ENCODE data around the gene COL25A1. TPM values are rescaled to one million over a fixed set of nuclear protein-coding genes. Genes with fewer than 3 reads are reported as not detected.
"Not testable (repeated sequence)": the region's sequence is repeated elsewhere in the genome, so short reads cannot be mapped to it uniquely, and the experiment has no call there.

Gene COL25A1
- total RNA-seq, 1 donor from 2014 or later: not detected

GRCh38 chr4:108933925-108934324, 368.5 kb downstream of the COL25A1 start:
- H3K4me3 Mint-ChIP-seq (ENCODE audit: low read depth); H3K4me1 Mint-ChIP-seq (ENCODE audit: low read depth); H3K9me3 Mint-ChIP-seq; intact Hi-C loops (cut with micrococcal nuclease); H3K27ac Mint-ChIP-seq; H3K27me3 Mint-ChIP-seq (ENCODE audit: low read depth); DNase-seq (ENCODE audit: low spot score); H3K36me3 Mint-ChIP-seq (ENCODE audit: low read depth): not testable (repeated sequence)

GRCh38 chr4:108933046-108933445, 369.4 kb downstream of the COL25A1 start:
- no peaks in the 10 kb centered on the region for H3K36me3 Mint-ChIP-seq (ENCODE audit: low read depth)
- no peak overlapping the region for H3K27ac Mint-ChIP-seq
- H3K4me3 Mint-ChIP-seq (ENCODE audit: low read depth): no peak overlapping the region
- no peaks in the 10 kb centered on the region for H3K4me1 Mint-ChIP-seq (ENCODE audit: low read depth)
- peaks cover 5% of the 10 kb centered on the region for H3K27me3 Mint-ChIP-seq (ENCODE audit: low read depth)
- DNase-seq (ENCODE audit: low spot score): no peak
- H3K9me3 Mint-ChIP-seq: no peaks in the 10 kb centered on the region
- intact Hi-C loops (cut with micrococcal nuclease): no loop called here

- DNase-seq (ENCODE audit: low spot score): no peak
- peaks cover 5% of the 10 kb centered on the region for H3K27me3 Mint-ChIP-seq (ENCODE audit: low read depth)
- no peaks in the 10 kb centered on the region for H3K36me3 Mint-ChIP-seq (ENCODE audit: low read depth)
- intact Hi-C loops (cut with micrococcal nuclease): no loop called here
- H3K4me1 Mint-ChIP-seq (ENCODE audit: low read depth): no peaks in the 10 kb centered on the region
- no peak overlapping the region for H3K4me3 Mint-ChIP-seq (ENCODE audit: low read depth)
- no peak overlapping the region for H3K27ac Mint-ChIP-seq
- H3K9me3 Mint-ChIP-seq: no peaks in the 10 kb centered on the region
These were observed 370.5 kb downstream of the COL25A1 start for GRCh38 chr4:108931926-108932325.

- intact Hi-C loops (cut with micrococcal nuclease): no loop called here
- no peak overlapping the region for H3K4me3 Mint-ChIP-seq (ENCODE audit: low read depth)
- H3K27ac Mint-ChIP-seq: no peak overlapping the region
- DNase-seq (ENCODE audit: low spot score): no peak
- H3K9me3 Mint-ChIP-seq: no peaks in the 10 kb centered on the region
- H3K36me3 Mint-ChIP-seq (ENCODE audit: low read depth): no peaks in the 10 kb centered on the region
- H3K27me3 Mint-ChIP-seq (ENCODE audit: low read depth): peaks cover 3% of the 10 kb centered on the region
- H3K4me1 Mint-ChIP-seq (ENCODE audit: low read depth): no peaks in the 10 kb centered on the region
These were observed 372.3 kb downstream of the COL25A1 start for GRCh38 chr4:108930186-108930585.

- no peaks in the 10 kb centered on the region for H3K4me1 Mint-ChIP-seq (ENCODE audit: low read depth)
- peaks cover 7% of the 10 kb centered on the region for H3K27me3 Mint-ChIP-seq (ENCODE audit: low read depth)
- intact Hi-C loops (cut with micrococcal nuclease): no loop called here
- H3K27ac Mint-ChIP-seq: no peak overlapping the region
- no peaks in the 10 kb centered on the region for H3K36me3 Mint-ChIP-seq (ENCODE audit: low read depth)
- H3K4me3 Mint-ChIP-seq (ENCODE audit: low read depth): no peak overlapping the region
- no peaks in the 10 kb centered on the region for H3K9me3 Mint-ChIP-seq
- no peak for DNase-seq (ENCODE audit: low spot score)
These were observed 375.7 kb downstream of the COL25A1 start for GRCh38 chr4:108926781-108927180.

GRCh38 chr4:108926061-108926460, 376.4 kb downstream of the COL25A1 start:
- Mint-ChIP-seq H3K27ac (no peak overlapping the region), H3K9me3 (no peaks in the 10 kb centered on the region), H3K36me3 (ENCODE audit: low read depth) (no peaks in the 10 kb centered on the region), H3K4me3 (ENCODE audit: low read depth) (no peak overlapping the region), H3K4me1 (ENCODE audit: low read depth) (no peaks in the 10 kb centered on the region), H3K27me3 (ENCODE audit: low read depth) (peaks cover 8% of the 10 kb centered on the region)
- intact Hi-C loops (cut with micrococcal nuclease): no loop called here
- DNase-seq (ENCODE audit: low spot score): no peak

GRCh38 chr4:108922191-108922590, 380.3 kb downstream of the COL25A1 start:
- intact Hi-C loops (cut with micrococcal nuclease): no loop called here
- Mint-ChIP-seq H3K4me1 (ENCODE audit: low read depth) (no peaks in the 10 kb centered on the region), H3K27ac (no peak overlapping the region), H3K4me3 (ENCODE audit: low read depth) (no peak overlapping the region), H3K36me3 (ENCODE audit: low read depth) (no peaks in the 10 kb centered on the region), H3K27me3 (ENCODE audit: low read depth) (peaks cover 16% of the 10 kb centered on the region), H3K9me3 (no peaks in the 10 kb centered on the region)
- DNase-seq (ENCODE audit: low spot score): no peak

- no peaks in the 10 kb centered on the region for H3K4me1 Mint-ChIP-seq (ENCODE audit: low read depth)
- DNase-seq (ENCODE audit: low spot score): no peak
- peaks cover 16% of the 10 kb centered on the region for H3K27me3 Mint-ChIP-seq (ENCODE audit: low read depth)
- no peak overlapping the region for H3K27ac Mint-ChIP-seq
- H3K36me3 Mint-ChIP-seq (ENCODE audit: low read depth): no peaks in the 10 kb centered on the region
- intact Hi-C loops (cut with micrococcal nuclease): no loop called here
- H3K9me3 Mint-ChIP-seq: no peaks in the 10 kb centered on the region
- H3K4me3 Mint-ChIP-seq (ENCODE audit: low read depth): no peak overlapping the region
These were observed 381.9 kb downstream of the COL25A1 start for GRCh38 chr4:108920395-108921087.

- H3K4me1 Mint-ChIP-seq (ENCODE audit: low read depth): no peaks in the 10 kb centered on the region
- H3K4me3 Mint-ChIP-seq (ENCODE audit: low read depth): no peak overlapping the region
- no peaks in the 10 kb centered on the region for H3K36me3 Mint-ChIP-seq (ENCODE audit: low read depth)
- H3K27ac Mint-ChIP-seq: no peak overlapping the region
- H3K9me3 Mint-ChIP-seq: no peaks in the 10 kb centered on the region
- peaks cover 13% of the 10 kb centered on the region for H3K27me3 Mint-ChIP-seq (ENCODE audit: low read depth)
- intact Hi-C loops (cut with micrococcal nuclease): no loop called here
- no peak for DNase-seq (ENCODE audit: low spot score)
These were observed 383.1 kb downstream of the COL25A1 start for GRCh38 chr4:108919226-108919893.

GRCh38 chr4:108917255-108917654, 385.2 kb downstream of the COL25A1 start:
- peaks cover 13% of the 10 kb centered on the region for H3K27me3 Mint-ChIP-seq (ENCODE audit: low read depth)
- no peaks in the 10 kb centered on the region for H3K4me1 Mint-ChIP-seq (ENCODE audit: low read depth)
- no peaks in the 10 kb centered on the region for H3K9me3 Mint-ChIP-seq
- no peak overlapping the region for H3K4me3 Mint-ChIP-seq (ENCODE audit: low read depth)
- H3K27ac Mint-ChIP-seq: no peak overlapping the region
- intact Hi-C loops (cut with micrococcal nuclease): no loop called here
- no peak for DNase-seq (ENCODE audit: low spot score)
- no peaks in the 10 kb centered on the region for H3K36me3 Mint-ChIP-seq (ENCODE audit: low read depth)

- no peaks in the 10 kb centered on the region for H3K36me3 Mint-ChIP-seq (ENCODE audit: low read depth)
- H3K27ac Mint-ChIP-seq: no peak overlapping the region
- H3K27me3 Mint-ChIP-seq (ENCODE audit: low read depth): peaks cover 10% of the 10 kb centered on the region
- H3K4me3 Mint-ChIP-seq (ENCODE audit: low read depth): no peak overlapping the region
- no peaks in the 10 kb centered on the region for H3K4me1 Mint-ChIP-seq (ENCODE audit: low read depth)
- intact Hi-C loops (cut with micrococcal nuclease): no loop called here
- DNase-seq (ENCODE audit: low spot score): no peak
- no peaks in the 10 kb centered on the region for H3K9me3 Mint-ChIP-seq
These were observed 385.8 kb downstream of the COL25A1 start for GRCh38 chr4:108916638-108917037.

- intact Hi-C loops (cut with micrococcal nuclease): no loop called here
These were observed 395.5 kb downstream of the COL25A1 start for GRCh38 chr4:108906866-108907367.

GRCh38 chr4:108906006-108906405, 396.5 kb downstream of the COL25A1 start:
- peaks cover 4% of the 10 kb centered on the region for H3K27me3 Mint-ChIP-seq (ENCODE audit: low read depth)
- intact Hi-C loops (cut with micrococcal nuclease): no loop called here
- H3K36me3 Mint-ChIP-seq (ENCODE audit: low read depth): no peaks in the 10 kb centered on the region
- H3K9me3 Mint-ChIP-seq: no peaks in the 10 kb centered on the region
- peaks cover 2% of the 10 kb centered on the region for H3K4me1 Mint-ChIP-seq (ENCODE audit: low read depth)
- DNase-seq (ENCODE audit: low spot score): no peak
- no peak overlapping the region for H3K27ac Mint-ChIP-seq
- no peak overlapping the region for H3K4me3 Mint-ChIP-seq (ENCODE audit: low read depth)

More at GRCh38 chr4:108906866-108907367, 395.5 kb downstream of the COL25A1 start:
- no peak for DNase-seq (ENCODE audit: low spot score)
- Mint-ChIP-seq H3K4me3 (ENCODE audit: low read depth) (no peak overlapping the region), H3K36me3 (ENCODE audit: low read depth) (no peaks in the 10 kb centered on the region), H3K27ac (no peak overlapping the region), H3K9me3 (no peaks in the 10 kb centered on the region), H3K4me1 (ENCODE audit: low read depth) (peaks cover 2% of the 10 kb centered on the region), H3K27me3 (ENCODE audit: low read depth) (peaks cover 4% of the 10 kb centered on the region)
